Activated T-helper 2 cell treated with anti-CD3 and anti-CD28 coated beads, Interferon-gamma antibody, Interleukin-2, Interleukin-4, amounts not matched to agents 10 μg/mL and 5 μg/mL and 100 μg/mL, durations not matched to agents 14 hours and 24 hours and 36 hours (primary cell): Measurements from ENCODE around the gene MRPL23. TPM values are rescaled to one million over a fixed set of nuclear protein-coding genes. Genes with fewer than 3 reads are reported as not detected.

ENCODE experiments used
- DNase-seq: peaks from one replicate; pipeline ENCODE4 v3.0.0; 2021; ENCODE audit warnings: low spot score
- H3K27ac Mint-ChIP-seq: one replicate; pipeline ENCODE4 v1.8.0; 2021; ENCODE audit warnings: mixed read lengths
- H3K27me3 Mint-ChIP-seq: one replicate; pipeline ENCODE4 v1.8.0; 2021; ENCODE audit warnings: low read depth, mixed read lengths
- H3K36me3 Mint-ChIP-seq: one replicate; pipeline ENCODE4 v1.8.0; 2021; ENCODE audit warnings: low read depth, mixed read lengths
- H3K4me1 Mint-ChIP-seq: one replicate; pipeline ENCODE4 v1.8.0; 2021; ENCODE audit warnings: low read depth, mixed read lengths
- H3K4me3 Mint-ChIP-seq: one replicate; pipeline ENCODE4 v1.8.0; 2021; ENCODE audit warnings: low read depth, mild to moderate bottlenecking, moderate library complexity, mixed read lengths
- H3K9me3 Mint-ChIP-seq: one replicate; pipeline ENCODE4 v1.8.0; 2021; ENCODE audit warnings: mixed read lengths
- intact Hi-C: fragments of 100-400 bp; cut with micrococcal nuclease; formaldehyde crosslinking; loops from one replicate; pipeline ENCODE4 v1.15.1; 2023
- total RNA-seq: library from RNA; stranded (reverse); gene quantifications from 2 replicates; pipeline ENCODE4 v1.2.3, GENCODE V29; 2022

Gene MRPL23
- total RNA-seq, 1 donor from 2014 or later: 72.2 TPM

DNA sequence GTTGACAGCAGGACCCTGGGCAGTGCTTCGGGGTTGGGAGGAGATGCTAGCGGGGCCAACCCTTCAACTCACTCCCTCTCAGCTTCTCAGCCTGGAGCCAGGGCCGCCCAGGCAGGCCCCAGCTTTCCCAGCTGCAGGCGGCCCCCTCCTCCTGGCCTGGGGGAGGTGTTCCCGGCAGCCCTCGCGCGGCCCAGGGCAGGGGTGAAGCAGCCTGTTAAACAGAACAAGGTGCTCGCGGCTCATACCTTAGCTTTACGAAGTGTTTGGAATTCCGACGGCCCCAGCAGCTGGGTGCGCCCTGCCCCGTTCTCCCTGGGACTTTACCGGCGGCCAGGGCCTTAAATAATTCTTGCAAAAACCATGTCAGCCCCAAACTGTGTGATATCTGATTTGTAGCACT is 17.2 kb downstream of the MRPL23 start:
- Mint-ChIP-seq H3K27me3 (no peaks in the 10 kb centered on the region), H3K4me1 (no peaks in the 10 kb centered on the region), H3K9me3 (no peaks in the 10 kb centered on the region), H3K4me3 (no peak overlapping the region), H3K27ac (no peak overlapping the region), H3K36me3 (no peaks in the 10 kb centered on the region)
- DNase-seq: no peak
- intact Hi-C loops: no loop called here

DNA sequence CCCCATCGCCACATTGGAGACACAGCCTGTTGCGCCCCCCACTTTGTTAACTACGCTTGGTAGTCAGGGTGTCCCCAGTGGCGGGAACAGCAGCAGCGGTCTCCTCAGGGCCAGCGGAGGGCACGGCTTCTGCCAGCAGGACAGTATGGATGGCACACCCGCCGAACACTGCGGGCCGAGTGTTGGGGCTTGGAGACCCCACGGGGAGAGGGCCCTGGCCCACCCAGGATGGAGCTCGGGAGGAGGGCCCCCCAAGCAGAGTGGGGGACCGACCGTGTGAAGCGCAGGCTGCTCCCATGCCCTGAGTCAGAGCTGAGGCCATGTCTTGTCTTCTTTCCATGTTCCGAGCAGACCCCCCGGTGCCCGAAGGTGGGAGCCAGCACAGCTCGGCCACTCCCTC is 17.8 kb downstream of the MRPL23 start:
- no peaks in the 10 kb centered on the region for H3K9me3 Mint-ChIP-seq
- H3K27me3 Mint-ChIP-seq: no peaks in the 10 kb centered on the region
- H3K4me3 Mint-ChIP-seq: no peak overlapping the region
- H3K27ac Mint-ChIP-seq: no peak overlapping the region
- no peak for DNase-seq
- no peaks in the 10 kb centered on the region for H3K4me1 Mint-ChIP-seq
- intact Hi-C loops: no loop called here
- H3K36me3 Mint-ChIP-seq: no peaks in the 10 kb centered on the region

DNA sequence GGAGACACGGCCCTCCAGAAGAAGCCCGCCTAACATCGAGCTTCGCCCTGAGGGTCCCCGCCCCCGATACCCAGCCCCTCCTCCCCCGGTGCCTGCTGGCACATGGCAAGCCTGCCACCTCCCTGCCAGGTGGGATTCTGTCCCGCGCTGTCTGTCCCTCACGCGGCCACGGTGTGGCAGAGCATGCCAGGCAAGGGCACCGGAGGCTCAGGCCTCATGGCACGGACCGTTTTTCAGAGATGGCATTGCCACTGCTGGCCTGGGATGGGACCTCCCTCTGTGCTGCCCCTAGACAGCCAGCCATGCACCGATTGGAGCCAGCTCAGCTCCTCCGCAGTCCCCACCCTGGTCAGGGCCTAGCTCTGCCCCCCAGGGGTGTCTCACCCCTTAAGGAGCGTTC is 19.4 kb downstream of the MRPL23 start:
- intact Hi-C loops: no loop called here

DNA sequence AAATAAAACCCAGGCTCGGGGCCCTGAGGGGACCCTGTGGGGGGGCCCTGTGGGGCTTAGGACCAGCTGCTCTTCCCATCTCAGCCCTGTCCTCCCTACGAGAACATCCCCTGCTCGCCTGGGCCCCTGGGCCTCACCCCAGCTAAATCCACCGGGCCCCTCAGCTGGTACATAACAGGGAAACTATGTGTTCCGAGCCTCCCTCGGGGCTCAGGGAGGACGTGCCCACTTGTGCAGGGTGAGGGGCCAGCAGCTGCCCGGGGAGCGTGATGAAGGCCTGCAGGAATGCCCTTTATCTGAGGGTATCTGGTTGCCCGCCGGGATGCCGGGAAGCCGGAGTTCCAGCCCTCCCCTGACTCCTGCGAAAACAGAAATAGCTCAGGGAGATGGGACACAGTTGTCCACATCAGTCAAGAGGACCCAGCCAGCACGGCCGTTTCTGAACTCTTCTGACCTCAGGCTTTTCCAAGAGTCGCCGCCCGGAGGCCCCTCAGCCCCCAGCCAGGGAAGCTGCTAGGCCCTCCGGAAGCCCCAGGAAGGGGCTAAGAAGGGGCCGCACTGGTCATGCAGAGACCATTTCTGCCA is 20.6 kb downstream of the MRPL23 start:
- H3K27ac Mint-ChIP-seq: no peak overlapping the region

More for the DNA sequence above, 19.4 kb downstream of the MRPL23 start:
- Mint-ChIP-seq H3K27me3 (no peaks in the 10 kb centered on the region), H3K4me1 (no peaks in the 10 kb centered on the region), H3K4me3 (no peak overlapping the region), H3K36me3 (no peaks in the 10 kb centered on the region), H3K27ac (no peak overlapping the region), H3K9me3 (no peaks in the 10 kb centered on the region)
- no peak for DNase-seq

DNA sequence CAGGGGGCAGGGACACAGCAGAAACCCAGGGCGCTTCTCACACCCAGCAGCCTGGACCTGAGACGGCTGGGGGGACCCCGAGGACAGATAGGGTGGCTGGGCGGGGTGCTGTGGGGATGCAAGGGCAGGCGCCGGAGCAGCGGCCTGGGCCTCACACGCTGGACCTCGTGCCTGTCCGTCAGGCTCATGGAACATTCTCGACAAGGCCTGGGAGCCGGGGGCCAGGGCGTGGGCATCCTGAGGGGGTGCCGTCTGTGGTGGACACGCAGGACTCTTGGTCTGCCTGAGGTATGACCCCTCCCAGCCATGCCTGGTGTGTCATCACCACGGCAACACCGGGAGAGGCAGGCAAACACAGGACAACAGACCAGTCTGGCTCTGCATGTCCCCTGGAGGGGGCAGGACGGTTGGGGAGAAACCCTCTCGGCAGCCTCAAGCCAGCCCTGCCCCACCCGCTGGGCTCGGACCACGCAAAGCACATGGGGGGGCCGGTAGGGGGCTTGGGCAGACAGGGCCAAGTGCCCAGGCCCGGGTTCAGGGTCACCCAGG is 21.4 kb downstream of the MRPL23 start:
- H3K4me1 Mint-ChIP-seq: no peaks in the 10 kb centered on the region
- H3K4me3 Mint-ChIP-seq: no peak overlapping the region
- no peak for DNase-seq
- intact Hi-C loops: no loop called here
- H3K27ac Mint-ChIP-seq: no peak overlapping the region
- no peaks in the 10 kb centered on the region for H3K9me3 Mint-ChIP-seq
- no peaks in the 10 kb centered on the region for H3K36me3 Mint-ChIP-seq
- H3K27me3 Mint-ChIP-seq: no peaks in the 10 kb centered on the region

More for the DNA sequence above, 20.6 kb downstream of the MRPL23 start:
- Mint-ChIP-seq H3K36me3 (no peaks in the 10 kb centered on the region), H3K4me3 (no peak overlapping the region), H3K27me3 (no peaks in the 10 kb centered on the region), H3K9me3 (no peaks in the 10 kb centered on the region), H3K4me1 (no peaks in the 10 kb centered on the region)
- intact Hi-C loops: no loop called here
- DNase-seq: no peak

DNA sequence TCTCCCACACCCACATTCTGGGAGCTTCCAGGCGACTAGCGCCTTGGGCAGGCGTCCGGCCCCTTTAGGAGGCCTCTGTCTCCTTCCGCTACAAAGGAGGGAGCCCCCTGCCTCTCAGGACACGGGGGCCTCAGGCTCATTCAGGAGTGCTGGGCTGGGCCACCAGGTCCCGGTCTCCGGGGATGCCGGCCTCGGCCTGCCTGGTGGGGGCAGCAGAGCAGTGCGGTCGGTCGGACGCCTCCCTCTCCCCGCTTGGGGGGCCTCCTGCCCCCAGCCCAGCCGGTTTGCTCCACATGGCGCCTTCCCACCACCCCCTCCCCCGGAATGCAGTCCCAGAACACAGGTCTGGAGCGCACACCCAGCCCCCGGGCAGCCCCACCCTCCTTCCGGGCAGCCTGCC is 21.9 kb downstream of the MRPL23 start:
- intact Hi-C loops: no loop called here
- Mint-ChIP-seq H3K27me3 (no peaks in the 10 kb centered on the region), H3K27ac (no peak overlapping the region), H3K36me3 (no peaks in the 10 kb centered on the region), H3K4me3 (no peak overlapping the region), H3K4me1 (no peaks in the 10 kb centered on the region), H3K9me3 (no peaks in the 10 kb centered on the region)
- no peak for DNase-seq

DNA sequence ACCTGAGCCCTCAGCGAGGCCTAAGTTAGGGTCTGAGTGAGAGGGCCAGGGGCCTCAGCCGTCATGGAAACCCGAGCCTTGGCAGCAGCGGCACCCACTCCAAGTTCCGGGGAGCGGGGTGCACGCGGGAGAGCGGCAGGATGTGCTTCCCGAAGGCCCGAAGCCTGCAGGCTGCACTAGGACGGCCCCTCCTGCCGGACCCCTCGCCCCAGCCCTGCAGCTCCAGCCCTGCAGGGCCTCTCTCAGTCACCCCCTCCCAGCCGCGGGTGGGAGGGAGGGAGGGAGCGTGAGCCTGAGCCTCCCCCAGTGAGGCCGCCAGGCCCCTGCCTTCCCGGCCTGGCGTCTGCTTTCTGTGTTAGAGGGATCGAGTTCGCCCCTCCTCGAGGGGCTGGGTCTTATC is 22.6 kb downstream of the MRPL23 start:
- intact Hi-C loops: no loop called here
- H3K9me3 Mint-ChIP-seq: no peaks in the 10 kb centered on the region

DNA sequence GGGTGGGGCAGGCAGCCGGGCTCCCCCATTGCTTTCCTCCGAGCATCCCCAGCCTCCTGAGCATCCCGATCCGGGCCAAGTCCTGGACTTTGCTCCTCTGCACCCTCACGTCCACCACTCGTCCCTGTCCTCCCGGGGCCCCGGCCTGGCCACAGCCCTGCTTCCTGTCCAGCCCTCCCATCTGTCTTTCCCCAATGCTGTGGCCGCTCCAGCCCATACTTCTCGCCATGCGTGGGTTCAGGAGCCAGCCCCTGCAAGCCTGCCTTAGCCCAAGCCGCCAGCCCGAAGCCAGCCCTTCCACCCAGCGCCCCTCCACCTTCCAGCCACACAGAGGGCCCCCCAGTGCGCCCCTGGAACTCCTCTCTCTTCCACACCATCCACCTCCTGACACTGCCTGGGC is 23.8 kb downstream of the MRPL23 start:
- H3K4me1 Mint-ChIP-seq: no peaks in the 10 kb centered on the region
- H3K9me3 Mint-ChIP-seq: no peaks in the 10 kb centered on the region
- no peak overlapping the region for H3K27ac Mint-ChIP-seq
- H3K36me3 Mint-ChIP-seq: no peaks in the 10 kb centered on the region
- intact Hi-C loops: no loop called here
- H3K4me3 Mint-ChIP-seq: no peak overlapping the region
- no peaks in the 10 kb centered on the region for H3K27me3 Mint-ChIP-seq
- DNase-seq: no peak

More for the DNA sequence above, 22.6 kb downstream of the MRPL23 start:
- no peak for DNase-seq
- H3K27me3 Mint-ChIP-seq: no peaks in the 10 kb centered on the region
- no peak overlapping the region for H3K27ac Mint-ChIP-seq
- H3K4me3 Mint-ChIP-seq: no peak overlapping the region
- no peaks in the 10 kb centered on the region for H3K36me3 Mint-ChIP-seq
- no peaks in the 10 kb centered on the region for H3K4me1 Mint-ChIP-seq

DNA sequence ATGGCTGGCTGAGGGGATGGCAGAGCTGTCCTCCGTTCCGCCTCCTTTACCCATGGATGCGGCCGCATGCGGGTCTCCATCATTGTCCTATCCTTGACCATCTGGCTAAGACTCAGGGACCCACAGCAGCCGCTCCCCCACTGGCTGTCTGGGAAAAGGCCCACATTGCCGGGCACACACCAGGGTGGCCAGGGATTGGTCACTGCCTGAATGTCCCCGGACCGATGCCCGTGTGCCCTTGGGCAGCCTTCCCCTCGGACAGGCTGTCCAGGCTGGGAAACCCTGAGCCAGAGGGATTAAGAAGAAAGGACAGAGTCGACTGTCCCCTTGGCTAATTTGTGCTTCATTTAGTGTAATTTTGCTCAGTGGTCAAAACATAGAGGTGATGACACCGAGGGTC is 28.1 kb downstream of the MRPL23 start:
- intact Hi-C loops: no loop called here
- H3K27ac Mint-ChIP-seq: no peak overlapping the region
- H3K36me3 Mint-ChIP-seq: no peaks in the 10 kb centered on the region
- no peak overlapping the region for H3K4me3 Mint-ChIP-seq
- H3K27me3 Mint-ChIP-seq: no peaks in the 10 kb centered on the region
- H3K4me1 Mint-ChIP-seq: no peaks in the 10 kb centered on the region
- no peaks in the 10 kb centered on the region for H3K9me3 Mint-ChIP-seq
- no peak for DNase-seq

DNA sequence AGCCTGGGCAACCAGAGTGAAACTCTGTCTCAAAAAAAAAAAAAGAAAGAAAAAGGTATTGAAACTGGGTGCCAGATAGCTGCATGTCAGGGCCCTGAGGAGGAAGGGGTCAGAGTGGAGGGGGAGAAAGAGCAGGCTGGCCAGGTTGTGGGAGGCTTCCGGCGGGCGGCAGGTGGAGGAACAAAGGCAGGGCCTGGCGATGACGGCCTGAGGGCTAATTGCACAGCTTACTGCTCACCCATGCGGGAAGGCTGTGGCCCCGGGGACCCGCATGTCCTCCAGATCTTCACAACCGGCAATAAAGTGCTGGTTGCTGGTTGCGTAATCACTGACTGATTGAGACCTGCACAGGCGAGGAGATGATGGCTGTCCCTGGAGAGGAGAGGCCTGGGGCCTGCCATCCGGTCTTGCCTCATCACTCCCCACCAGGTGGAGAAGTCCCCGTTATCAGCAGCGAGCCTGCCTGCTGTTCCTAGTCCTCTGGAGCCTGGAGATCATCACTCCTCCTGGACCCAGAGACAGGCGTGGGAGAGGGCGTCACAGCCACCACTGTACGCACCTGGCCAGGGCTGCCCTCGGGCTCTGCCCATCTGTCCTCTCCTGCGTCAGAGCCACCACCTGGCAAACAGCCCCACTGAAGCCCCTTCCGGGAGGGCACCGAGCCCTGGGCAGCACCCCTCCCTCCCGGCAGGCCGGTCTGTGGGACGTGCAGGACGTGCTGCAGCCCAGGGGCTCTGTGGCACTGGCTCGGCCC is 31.8 kb downstream of the MRPL23 start:
- H3K4me3 Mint-ChIP-seq: no peak overlapping the region
- H3K9me3 Mint-ChIP-seq: no peaks in the 10 kb centered on the region
- intact Hi-C loops: no loop called here
- H3K27ac Mint-ChIP-seq: no peak overlapping the region
- H3K27me3 Mint-ChIP-seq: no peaks in the 10 kb centered on the region
- H3K36me3 Mint-ChIP-seq: no peaks in the 10 kb centered on the region
- DNase-seq: no peak
- H3K4me1 Mint-ChIP-seq: no peaks in the 10 kb centered on the region

DNA sequence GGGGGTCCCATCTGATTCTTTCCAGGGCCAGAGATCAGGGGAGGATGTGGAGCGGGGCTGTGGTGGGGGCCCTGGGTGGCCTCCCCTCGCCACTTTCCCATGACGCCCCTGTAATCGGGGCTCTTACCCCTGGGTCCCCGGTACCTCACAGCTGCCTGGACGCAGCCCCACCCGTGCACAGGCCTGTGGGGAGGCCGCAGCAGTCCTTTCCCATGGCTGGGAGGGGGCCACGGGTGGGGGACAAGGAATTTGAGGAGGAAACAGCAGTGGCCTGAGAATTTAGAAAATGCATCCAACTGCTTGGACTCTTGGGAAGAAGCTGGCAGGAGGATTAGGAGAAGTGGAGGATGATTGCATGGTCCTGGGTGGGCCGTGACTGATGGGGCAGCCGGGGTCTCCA is 32.5 kb downstream of the MRPL23 start:
- Mint-ChIP-seq H3K4me1 (no peaks in the 10 kb centered on the region), H3K36me3 (no peaks in the 10 kb centered on the region), H3K9me3 (no peaks in the 10 kb centered on the region), H3K27ac (no peak overlapping the region), H3K27me3 (no peaks in the 10 kb centered on the region), H3K4me3 (no peak overlapping the region)
- intact Hi-C loops: no loop called here
- DNase-seq: no peak

DNA sequence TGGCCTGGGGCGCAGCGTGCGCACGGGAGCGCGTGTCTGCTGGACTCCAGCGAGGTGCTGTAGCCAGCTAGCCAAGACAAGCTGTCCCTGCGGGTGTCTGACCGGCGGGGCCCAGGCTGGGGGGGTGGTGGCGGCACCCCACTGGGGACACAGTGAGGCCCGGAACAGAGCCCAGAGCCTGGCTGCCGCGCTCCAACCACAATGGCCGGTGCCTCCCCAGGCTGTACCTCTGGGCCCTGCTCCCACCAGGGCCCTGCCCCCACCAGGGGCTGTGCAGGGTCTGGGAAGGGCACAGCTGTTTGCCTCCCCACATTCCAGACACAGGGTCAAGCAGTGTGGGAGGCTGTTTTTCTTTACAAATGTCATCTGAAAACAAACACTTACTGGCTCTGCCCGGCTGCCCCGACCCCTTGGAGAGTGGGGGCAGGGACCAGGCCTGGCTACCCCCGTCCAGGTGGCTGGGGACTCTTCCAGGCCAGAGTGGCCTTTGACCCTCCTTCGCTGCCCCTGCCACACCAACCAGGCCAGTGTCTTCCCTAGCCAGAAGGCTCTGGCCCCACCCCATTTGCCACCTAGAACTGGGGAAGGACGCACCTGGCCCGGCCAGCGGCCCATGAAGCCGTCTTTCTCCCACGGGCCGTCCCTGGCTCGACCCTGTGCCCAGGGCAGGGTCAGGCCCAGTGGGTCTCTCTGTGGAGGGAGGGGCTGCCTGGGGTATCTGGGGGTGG is 35.9 kb downstream of the MRPL23 start:
- Mint-ChIP-seq H3K27me3 (no peaks in the 10 kb centered on the region), H3K4me1 (no peaks in the 10 kb centered on the region), H3K4me3 (no peak overlapping the region), H3K36me3 (no peaks in the 10 kb centered on the region), H3K9me3 (no peaks in the 10 kb centered on the region), H3K27ac (no peak overlapping the region)
- DNase-seq: no peak
- intact Hi-C loops: no loop called here

DNA sequence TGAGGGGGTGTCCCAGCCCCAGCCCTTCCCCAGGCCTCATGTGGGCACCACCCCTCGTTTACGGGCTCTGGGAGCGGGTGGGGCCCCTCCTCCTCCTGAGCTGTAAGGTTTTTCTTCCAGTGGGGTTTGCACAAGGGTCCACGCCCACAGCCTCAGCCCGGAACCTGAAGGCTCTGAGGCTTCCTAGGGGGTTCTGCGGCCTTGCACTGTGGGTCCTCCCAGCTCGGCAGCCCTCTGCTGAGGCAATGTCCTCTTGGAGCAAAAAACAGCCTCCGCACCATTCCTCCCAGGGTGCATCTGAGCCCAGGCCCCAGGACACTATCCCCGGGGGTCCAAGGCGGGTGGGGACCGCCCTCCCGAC is 36.4 kb downstream of the MRPL23 start:
- Mint-ChIP-seq H3K9me3 (no peaks in the 10 kb centered on the region), H3K4me3 (no peak overlapping the region), H3K27me3 (no peaks in the 10 kb centered on the region), H3K4me1 (no peaks in the 10 kb centered on the region), H3K36me3 (no peaks in the 10 kb centered on the region), H3K27ac (no peak overlapping the region)
- DNase-seq: no peak
- intact Hi-C loops: no loop called here
